PC-9 (cell line): Measurements from ENCODE around the gene NAE1.

ENCODE experiments used
- EZH2 ChIP-seq: fragments of 200-600 bp; sonication (generic); IDR thresholded peaks from 2 replicates; pipeline ENCODE4 v1.8.0; 2017; ENCODE audit warnings: antibody characterized with exemption, low read depth
- TF ChIP-seq, protein P1 (sequence below): fragments of 200-600 bp; sonication (generic); conservative IDR thresholded peaks from 2 replicates; pipeline ENCODE4 v1.6.1; 2017; ENCODE audit warnings: mixed run types, antibody characterized with exemption, mild to moderate bottlenecking, moderate library complexity

DNA sequence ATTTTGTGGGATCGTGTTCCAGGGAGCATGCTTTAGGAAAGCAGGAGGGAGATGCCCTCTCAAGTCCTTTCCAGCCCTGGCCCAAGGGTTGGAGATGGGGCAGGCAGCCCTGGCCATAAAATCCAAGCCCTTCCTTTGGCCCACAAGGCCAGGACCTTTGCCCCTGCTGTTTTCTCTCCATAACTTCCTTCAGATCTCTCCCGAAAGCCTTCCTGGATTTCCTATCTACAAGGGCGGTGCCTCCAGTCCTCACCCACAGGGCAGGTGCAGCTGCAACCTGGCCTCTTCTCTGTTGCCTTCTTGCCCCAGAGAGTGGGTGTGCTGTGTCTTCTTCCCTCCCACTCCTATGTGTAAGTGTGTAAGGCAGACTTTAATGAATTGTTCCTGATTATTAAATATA lies 41.1 kb upstream of the NAE1 start:
- no peak for TF ChIP-seq EZH2
- TF ChIP-seq, protein P1, sequence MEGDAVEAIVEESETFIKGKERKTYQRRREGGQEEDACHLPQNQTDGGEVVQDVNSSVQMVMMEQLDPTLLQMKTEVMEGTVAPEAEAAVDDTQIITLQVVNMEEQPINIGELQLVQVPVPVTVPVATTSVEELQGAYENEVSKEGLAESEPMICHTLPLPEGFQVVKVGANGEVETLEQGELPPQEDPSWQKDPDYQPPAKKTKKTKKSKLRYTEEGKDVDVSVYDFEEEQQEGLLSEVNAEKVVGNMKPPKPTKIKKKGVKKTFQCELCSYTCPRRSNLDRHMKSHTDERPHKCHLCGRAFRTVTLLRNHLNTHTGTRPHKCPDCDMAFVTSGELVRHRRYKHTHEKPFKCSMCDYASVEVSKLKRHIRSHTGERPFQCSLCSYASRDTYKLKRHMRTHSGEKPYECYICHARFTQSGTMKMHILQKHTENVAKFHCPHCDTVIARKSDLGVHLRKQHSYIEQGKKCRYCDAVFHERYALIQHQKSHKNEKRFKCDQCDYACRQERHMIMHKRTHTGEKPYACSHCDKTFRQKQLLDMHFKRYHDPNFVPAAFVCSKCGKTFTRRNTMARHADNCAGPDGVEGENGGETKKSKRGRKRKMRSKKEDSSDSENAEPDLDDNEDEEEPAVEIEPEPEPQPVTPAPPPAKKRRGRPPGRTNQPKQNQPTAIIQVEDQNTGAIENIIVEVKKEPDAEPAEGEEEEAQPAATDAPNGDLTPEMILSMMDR: no peak
